GM19438 (cell line): ENCODE measurements around the gene GALR2.

Experiments
- ATAC-seq: cut with Tn5 transposase; IDR thresholded peaks from one replicate; pipeline ENCODE4 v1.9.1; 2021; ENCODE audit warnings: low read depth; ENCODE audit not compliant: unreplicated experiment

The GALR2 gene

GRCh38 chr17:76091526-76092286 lies 17.1 kb downstream of the GALR2 start:
- ATAC-seq: no peak

DNA sequence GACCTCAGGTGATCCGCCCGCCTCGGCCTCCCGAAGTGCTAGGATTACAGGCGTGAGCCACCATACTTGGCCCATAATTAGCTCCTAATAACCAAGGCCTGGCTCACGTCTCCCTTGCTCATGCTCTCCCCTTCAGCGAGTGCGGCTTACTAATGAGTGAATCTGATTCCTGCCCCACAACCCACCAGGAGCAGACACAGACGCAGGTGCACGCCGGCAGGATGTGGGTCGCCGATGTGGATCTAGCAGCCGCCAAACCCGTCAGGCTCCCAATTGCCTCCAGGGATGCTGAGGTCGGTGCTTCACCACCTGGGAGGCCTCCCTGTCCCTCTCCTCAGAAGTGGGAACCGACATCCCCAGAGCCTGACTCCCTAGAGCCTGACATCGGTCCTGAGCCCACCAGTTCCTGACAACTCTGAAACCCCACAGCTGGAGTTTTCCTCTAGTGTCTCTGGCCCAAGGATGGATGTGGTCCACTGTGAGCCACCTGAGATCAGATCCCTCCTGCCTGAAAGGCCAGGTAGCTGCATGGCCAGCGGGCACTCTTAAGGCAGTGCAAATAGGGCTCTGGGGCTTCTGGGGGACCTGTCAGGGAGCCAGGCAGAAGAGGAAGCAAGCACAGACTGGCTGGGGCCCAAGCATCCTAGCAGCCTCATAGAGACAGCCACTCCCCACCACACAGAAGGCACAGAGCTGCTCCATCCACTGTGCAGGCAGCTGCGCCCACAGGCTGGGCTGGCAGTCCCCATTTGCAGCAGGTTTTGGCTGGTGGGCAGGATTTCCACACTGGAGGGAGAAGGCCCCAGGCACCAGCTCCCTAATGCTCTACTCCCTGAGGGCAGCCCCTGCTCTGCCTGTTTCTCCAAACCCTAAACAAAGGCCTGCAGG lies 18.2 kb downstream of the GALR2 start:
- ATAC-seq: no peak

DNA sequence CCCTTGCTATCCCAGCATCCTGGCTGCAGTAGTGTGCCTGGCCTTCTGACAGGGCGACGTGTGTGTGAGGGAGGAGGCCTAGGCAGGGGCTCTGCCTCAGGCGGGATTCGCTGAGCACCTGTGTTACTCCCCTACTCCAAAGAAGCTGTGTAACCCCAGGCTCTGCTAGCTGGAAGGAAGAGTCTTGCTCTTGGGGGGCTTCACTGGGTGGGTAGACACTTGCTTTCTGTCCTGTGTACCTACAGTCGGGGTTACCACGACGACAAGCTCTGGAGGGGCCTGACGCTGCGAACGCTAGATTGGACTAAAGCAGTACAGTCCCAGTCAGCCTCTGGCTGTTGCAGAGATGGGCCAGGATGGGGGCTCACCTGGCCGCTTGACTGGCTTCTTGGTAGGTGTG lies 19.5 kb downstream of the GALR2 start:
- no peak for ATAC-seq

DNA sequence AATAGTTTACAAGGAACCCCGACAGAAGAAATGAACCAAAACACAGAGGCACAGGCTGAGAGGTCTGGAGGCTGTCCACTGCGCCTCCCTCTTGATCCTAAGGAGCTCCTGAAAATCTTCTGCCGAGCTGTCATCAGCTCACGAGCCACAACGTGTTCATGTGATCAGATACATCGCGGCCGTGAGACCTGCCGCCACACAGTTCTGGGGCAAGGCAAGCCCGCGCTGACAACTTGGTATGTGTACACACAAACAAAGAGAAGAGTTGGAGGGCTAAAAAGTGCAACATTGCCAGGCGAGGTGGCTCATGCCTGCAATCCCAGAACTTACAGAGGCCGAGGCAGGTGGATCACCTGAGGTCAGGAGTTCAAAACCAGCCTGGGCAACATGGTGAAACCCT lies 21.4 kb downstream of the GALR2 start:
- no peak for ATAC-seq

DNA sequence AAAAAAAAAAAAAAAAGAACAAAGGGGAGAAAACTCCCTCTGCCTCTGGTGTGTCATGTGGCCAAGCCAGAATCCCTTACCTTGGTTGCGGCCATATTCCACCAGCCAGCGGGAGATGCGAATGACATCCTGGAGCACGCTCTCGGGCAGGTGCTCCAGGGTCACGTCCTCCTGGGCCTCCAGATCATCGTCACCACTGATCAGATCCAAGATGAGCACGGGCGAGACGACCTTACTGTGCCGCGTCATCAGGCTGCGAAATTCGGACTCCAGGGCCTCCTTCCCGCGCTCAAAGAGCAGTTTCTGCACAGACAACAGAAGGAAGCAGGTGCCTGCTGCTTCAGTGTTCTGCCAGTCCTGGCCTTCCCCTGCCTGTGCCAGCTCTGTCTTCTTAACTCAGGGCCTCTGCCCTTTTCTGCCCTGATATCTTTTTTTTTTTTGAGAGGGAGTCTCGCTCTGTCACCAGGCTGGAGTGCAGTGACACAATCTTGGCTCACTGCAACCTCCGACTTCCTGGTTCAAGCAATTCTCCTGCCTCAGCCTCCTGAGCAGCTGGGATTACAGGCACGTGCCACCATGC lies 23.2 kb downstream of the GALR2 start:
- no peak for ATAC-seq

- no peak for ATAC-seq
Measured at GRCh38 chr17:76102944-76103273, 28.3 kb downstream of the GALR2 start.

DNA sequence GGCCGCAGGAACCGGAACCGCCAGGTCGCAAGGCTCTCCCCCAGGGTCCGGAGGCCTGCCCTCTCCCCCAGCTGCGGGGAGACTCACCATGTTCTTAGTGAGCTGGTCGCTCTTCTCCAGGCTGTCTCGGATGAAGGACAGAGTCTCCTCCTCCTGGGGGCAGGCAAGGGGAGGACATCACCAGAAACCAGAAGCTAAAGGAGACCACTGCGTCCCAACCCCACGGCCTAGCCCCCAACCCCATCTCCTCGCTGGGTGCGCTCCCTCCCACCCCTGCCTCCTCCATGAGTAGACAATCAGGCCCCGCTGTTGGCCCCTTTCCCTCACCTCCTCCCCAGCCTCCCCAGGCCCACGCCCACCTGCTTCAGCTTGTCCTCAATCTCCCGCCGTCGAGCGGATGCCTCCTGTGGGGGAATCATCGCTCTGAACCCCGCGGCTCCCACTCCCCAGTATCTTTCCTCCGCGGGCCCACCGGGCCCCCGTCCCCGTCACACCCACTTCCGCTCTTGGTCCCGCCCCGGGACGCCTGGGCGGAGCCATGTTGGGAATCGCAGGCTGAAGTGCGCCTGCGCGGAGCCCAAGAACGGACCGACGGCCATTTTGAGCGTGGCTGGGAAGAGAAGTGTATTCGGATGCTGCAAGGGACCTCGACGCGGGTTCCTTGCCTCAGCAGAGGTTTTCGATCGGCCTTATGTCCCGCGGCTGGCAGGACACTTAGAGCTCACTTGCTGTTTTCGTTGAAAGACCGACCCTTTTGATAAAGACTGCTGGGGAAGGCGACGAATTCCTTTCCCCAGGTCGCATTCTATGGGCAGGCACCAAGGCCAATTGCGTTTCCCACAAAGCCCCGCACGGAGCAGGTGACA lies 28.9 kb downstream of the GALR2 start, which contains the start of gene EXOC7:
Gene EXOC7, minus strand, starts transcription at position 514 of the 866 bp plus-strand sequence. Its CDS starts 95 bp downstream, at position 419.
- ATAC-seq: peak; percentile 87

- no peak for ATAC-seq
Measured at GRCh38 chr17:76104140-76104895, 29.7 kb downstream of the GALR2 start.

GRCh38 chr17:76104896-76105231 lies 30.3 kb downstream of the GALR2 start:
- no peak for ATAC-seq

- no peak for ATAC-seq
Measured at GRCh38 chr17:76106703-76107102, 32.1 kb downstream of the GALR2 start.

DNA sequence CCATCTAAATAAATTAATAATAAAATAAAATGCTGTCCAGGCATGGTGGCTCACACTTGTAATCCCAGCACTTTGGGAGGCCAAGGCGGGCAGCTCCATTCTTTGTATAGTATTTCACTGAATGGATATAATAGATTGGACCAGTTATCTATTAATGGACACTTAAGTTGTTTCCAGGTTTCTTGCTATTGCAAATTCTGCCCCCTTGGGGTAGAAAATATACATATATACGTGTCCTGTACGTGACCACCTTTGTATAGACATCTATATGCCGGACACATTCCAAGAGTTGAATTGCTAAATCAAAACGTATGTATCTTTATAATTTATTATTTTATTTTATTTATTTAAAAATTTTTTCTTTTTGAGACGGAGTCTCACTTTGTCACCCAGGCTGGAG lies 32.9 kb downstream of the GALR2 start:
- ATAC-seq: no peak

DNA sequence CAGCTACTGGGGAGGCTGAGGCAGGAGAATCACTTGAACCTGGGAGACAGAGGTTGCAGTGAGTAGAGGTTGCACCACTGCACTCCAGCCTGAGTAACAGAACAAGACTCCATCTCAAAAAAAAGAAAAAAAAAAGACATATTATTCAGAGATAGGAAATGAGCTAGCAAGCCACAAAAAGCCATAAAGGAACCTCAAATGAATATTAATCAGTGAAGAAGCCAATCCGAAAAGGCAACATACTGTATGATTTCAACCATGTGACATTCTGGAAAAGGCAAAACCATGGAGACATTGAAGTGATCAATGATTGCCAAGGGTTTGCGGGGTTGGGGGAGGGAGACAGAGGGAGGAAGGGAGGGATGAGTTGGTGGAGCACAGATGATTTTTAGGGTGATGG lies 37.4 kb downstream of the GALR2 start:
- no peak for ATAC-seq

DNA sequence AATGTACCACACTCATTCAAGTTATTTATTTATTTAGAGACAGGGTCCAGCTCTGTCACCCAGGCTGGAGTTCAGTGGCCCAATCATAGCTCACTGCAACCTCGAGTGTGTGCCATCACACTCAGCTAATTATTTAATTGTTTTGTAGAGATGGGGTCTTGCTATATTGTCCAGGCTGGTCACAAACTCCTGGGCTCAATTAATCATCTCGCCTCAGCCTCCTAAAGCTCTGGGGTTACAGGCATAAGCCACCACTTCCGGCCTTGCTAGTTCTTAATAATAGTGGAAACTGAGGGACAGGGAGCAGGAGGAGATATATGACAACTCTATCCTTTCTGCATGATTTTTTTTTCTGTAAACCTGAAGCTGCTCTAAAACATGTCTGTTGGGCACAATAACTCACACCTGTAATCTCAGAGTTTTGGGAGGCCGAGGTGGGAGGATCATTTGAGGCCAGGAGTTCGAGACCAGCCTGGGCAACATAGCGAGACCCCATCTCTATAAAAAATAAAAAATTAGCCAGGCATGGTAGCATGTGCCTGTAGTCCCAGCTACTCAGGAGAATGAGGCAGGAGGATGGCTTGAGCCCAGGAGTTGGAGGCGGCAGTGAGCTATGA lies 40.7 kb downstream of the GALR2 start:
- ATAC-seq: no peak

DNA sequence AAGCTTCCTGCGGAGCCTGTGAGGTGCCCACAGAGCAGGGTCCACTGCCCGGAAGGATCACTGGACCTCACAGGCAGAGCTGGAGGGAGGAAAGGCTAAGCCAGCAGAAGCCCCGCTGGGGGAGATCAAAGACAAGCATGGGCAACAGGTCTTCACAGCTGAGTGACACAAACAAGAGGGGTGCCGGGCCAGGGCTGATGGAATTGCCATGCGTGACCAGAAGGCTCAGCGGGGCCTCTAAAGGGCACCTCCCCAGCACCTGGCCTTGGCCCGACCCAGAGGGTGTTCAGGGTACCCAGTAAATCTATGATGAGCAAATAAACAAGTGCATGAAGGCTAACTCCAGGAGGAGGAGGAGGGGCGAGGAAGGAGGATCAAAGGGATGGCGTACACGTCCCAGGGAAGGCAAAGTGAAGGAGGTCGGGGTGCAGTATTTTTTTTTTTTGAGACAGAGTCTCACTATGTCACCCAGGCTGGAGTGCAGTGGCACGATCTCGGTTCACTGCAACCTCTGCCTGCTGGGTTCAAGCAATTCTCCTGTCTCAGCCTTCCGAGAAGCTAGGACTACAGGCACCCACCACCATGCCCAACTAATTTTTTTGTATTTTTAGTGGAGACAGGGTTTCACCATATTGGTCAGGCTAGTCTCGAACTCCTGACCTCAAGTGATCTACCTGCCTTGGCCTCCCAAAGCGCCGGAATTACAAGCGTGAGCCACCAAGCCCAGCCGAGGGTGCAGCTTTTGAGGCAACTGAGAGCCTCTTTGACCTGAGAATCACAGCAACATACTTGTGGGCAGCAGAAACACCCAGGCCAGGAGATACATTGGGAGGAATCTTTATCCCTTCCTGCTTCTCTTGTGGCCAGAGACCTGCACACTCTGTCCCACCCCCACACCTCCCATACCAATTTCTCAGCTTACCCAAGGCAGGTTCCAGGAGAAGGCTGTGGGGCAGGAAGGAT lies 45.1 kb downstream of the GALR2 start:
- no peak for ATAC-seq

DNA sequence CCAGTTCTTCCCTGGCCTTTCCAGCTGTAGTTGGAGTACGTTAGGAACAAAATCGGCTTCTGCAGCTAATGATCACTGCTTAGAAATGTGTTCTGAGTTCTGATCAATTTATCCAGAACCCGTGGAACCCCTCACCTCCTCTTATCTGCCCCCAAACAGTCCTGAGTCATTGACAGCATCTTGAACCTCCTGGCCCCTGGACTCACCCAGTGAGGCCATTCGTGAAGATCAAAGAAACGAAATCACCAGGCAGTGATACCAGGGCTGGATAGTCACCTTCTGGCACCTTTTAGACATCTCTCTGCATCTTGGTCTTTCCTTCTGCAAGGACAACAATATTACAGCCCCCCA lies 46.1 kb downstream of the GALR2 start:
- no peak for ATAC-seq

GRCh38 chr17:76121932-76122430 lies 47.4 kb downstream of the GALR2 start:
- ATAC-seq: no peak

- no peak for ATAC-seq
Measured at GRCh38 chr17:76122431-76123190, 48.0 kb downstream of the GALR2 start.

DNA sequence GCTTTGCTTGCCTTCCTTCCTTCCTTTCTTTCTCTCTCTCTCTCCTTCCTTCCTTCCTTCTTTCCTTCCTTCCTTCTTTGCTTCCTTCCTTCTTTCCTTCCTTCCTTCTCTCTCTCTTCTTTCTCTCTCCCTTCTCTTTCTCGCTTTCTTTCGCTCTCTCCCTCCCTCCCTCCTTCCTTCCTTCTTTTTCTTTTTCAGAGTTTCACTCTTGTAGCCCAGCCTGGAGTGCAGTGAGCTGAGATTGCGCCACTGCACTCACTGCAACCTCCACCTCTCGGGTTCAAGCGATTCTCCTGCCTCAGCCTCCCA lies 48.6 kb downstream of the GALR2 start:
- no peak for ATAC-seq
